Astrocyte (in vitro differentiated cells and primary cell): ENCODE measurements around the gene POLR3G.

Experiments used
- EZH2 ChIP-seq: IDR thresholded peaks from 2 replicates; pipeline ENCODE4 v1.6.1; 2012; ENCODE audit warnings: mild to moderate bottlenecking, low read length, inconsistent platforms; ENCODE audit not compliant: insufficient read depth
- TF ChIP-seq, protein P1 (sequence below): IDR thresholded peaks from 2 replicates; pipeline ENCODE4 v1.5.1; 2011; ENCODE audit warnings: low read depth, mild to moderate bottlenecking, inconsistent platforms, low read length, moderate library complexity; ENCODE audit not compliant: insufficient read depth

DNA sequence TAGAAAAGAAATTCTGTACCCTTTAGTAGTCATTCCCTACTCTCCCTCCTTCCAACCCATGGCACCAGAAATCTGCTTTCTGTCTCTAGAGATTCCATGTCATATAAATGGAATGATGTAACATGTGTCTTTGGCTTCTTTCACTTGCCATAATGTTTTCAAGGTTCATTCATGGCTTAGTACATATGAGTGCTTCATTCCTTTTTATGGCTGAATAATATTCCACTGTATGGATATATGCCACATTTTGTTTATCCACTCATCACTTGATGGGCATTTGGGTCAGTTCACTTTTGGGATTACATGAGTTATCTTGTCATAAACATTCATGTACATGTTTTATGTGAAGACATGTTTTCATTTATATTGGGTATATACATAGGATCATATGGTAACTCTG, 19.4 kb downstream of the POLR3G start:
- TF ChIP-seq, protein P1, sequence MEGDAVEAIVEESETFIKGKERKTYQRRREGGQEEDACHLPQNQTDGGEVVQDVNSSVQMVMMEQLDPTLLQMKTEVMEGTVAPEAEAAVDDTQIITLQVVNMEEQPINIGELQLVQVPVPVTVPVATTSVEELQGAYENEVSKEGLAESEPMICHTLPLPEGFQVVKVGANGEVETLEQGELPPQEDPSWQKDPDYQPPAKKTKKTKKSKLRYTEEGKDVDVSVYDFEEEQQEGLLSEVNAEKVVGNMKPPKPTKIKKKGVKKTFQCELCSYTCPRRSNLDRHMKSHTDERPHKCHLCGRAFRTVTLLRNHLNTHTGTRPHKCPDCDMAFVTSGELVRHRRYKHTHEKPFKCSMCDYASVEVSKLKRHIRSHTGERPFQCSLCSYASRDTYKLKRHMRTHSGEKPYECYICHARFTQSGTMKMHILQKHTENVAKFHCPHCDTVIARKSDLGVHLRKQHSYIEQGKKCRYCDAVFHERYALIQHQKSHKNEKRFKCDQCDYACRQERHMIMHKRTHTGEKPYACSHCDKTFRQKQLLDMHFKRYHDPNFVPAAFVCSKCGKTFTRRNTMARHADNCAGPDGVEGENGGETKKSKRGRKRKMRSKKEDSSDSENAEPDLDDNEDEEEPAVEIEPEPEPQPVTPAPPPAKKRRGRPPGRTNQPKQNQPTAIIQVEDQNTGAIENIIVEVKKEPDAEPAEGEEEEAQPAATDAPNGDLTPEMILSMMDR = no peak
- TF ChIP-seq EZH2 = no peak
